Natural killer cell (primary cell): ENCODE measurements around the gene PTPN14. TPM values are rescaled to one million over a fixed set of nuclear protein-coding genes. Genes with fewer than 3 reads are reported as not detected.

ENCODE experiments used
- ATAC-seq, 3 donors: fragments of 150-1000 bp in 2 of 3; fragments of 200-7000 bp in 1 of 3; cut with Tn5 transposase; 1 replicate in 1 of 3; 2 replicates in 2 of 3; pipeline ENCODE4 v1.10.0; 2021; ENCODE audit warnings: mild to moderate bottlenecking in 2 of 3, moderate library complexity in 2 of 3
- DNase-seq, 2 donors: peaks; one replicate each; pipeline versions ENCODE4 v3.0.0 to v3.0.0-alpha.2; 2013 to 2021; ENCODE audit warnings: mixed read lengths in 1 of 2
- H3K27ac ChIP-seq: one replicate; pipeline ENCODE4 v1.5.1; 2013; ENCODE audit warnings: mild to moderate bottlenecking, low read length
- H3K27me3 ChIP-seq: one replicate; pipeline ENCODE4 v1.6.1; 2013; ENCODE audit warnings: low read length; ENCODE audit not compliant: control insufficient read depth, insufficient read depth
- H3K36me3 ChIP-seq: one replicate; pipeline ENCODE4 v1.6.1; 2013; ENCODE audit warnings: low read length; ENCODE audit not compliant: control insufficient read depth, insufficient read depth
- H3K4me1 ChIP-seq: one replicate; pipeline ENCODE4 v1.6.1; 2013; ENCODE audit warnings: low read length; ENCODE audit not compliant: control insufficient read depth, insufficient read depth
- H3K4me3 ChIP-seq: one replicate; pipeline ENCODE4 v1.5.1; 2013; ENCODE audit warnings: low read length
- H3K9me3 ChIP-seq: one replicate; pipeline ENCODE4 v1.6.1; 2013; ENCODE audit warnings: low read length; ENCODE audit not compliant: control insufficient read depth, insufficient read depth
- H3K27ac Mint-ChIP-seq, 2 donors: one replicate each; pipeline ENCODE4 v1.8.0; 2022; ENCODE audit warnings: mild to moderate bottlenecking in 2 of 2, mixed read lengths in 2 of 2, moderate library complexity in 1 of 2
- H3K27me3 Mint-ChIP-seq, 2 donors: one replicate each; pipeline ENCODE4 v1.8.0; 2022; ENCODE audit warnings: low read depth in 2 of 2, mixed read lengths in 2 of 2
- H3K36me3 Mint-ChIP-seq: one replicate; pipeline ENCODE4 v1.8.0; 2022; ENCODE audit warnings: mixed read lengths
- H3K4me1 Mint-ChIP-seq, 2 donors: one replicate each; pipeline ENCODE4 v1.8.0; 2022; ENCODE audit warnings: mixed read lengths in 2 of 2
- H3K4me3 Mint-ChIP-seq: one replicate; pipeline ENCODE4 v1.8.0; 2022; ENCODE audit warnings: mild to moderate bottlenecking, moderate library complexity, mixed read lengths
- H3K9me3 Mint-ChIP-seq, 2 donors: one replicate each; pipeline ENCODE4 v1.8.0; 2022; ENCODE audit warnings: mixed read lengths in 2 of 2
- CTCF ChIP-seq: fragments of 200-600 bp; IDR thresholded peaks from one replicate; pipeline ENCODE4 v1.8.0; 2022; ENCODE audit warnings: antibody characterized with exemption
- WGBS: methylation state at CpG from one replicate; pipeline ENCODE4 v1.1.7; 2013; ENCODE audit warnings: missing lambda C conversion rate; ENCODE audit not compliant: insufficient coverage; 5-methylcytosine and 5-hydroxymethylcytosine counted together
- intact Hi-C: fragments of 100-400 bp; cut with micrococcal nuclease; formaldehyde crosslinking; loops from one replicate; pipeline ENCODE4 v1.14.2; 2022
- total RNA-seq, 4 donors: library from RNA; stranded (reverse); fragments of 120-200 nt in 1 of 4; gene quantifications; one replicate each; pipeline versions ENCODE4 v1.2.3 to v1.2.4, GENCODE V29; 2013 to 2022

PTPN14 gene
- total RNA-seq, 3 donors from 2014 or later (not counting 1 experiment from before 2014, with no cell fraction given), result 0.02 TPM; not detected in 2

- intact Hi-C loops, result no loop called here
- DNase-seq, result no peak
- Mint-ChIP-seq H3K27me3 (no peaks in the 10 kb centered on the region), H3K27ac (no peak overlapping the region), H3K36me3 (peaks cover 11% of the 10 kb centered on the region), H3K4me1 (no peaks in the 10 kb centered on the region), H3K9me3 (no peaks in the 10 kb centered on the region), H3K4me3 (no peak overlapping the region)
- Histone ChIP-seq H3K4me3 (no peak overlapping the region), H3K36me3 (peaks cover 3% of the 10 kb centered on the region), H3K9me3 (no peaks in the 10 kb centered on the region), H3K27me3 (no peaks in the 10 kb centered on the region), H3K4me1 (no peaks in the 10 kb centered on the region), H3K27ac (no peak overlapping the region)
- 100% methylated on average over 8 of the region's 8 CpGs for WGBS
- no peak for TF ChIP-seq CTCF
- no peak for ATAC-seq
Measured at GRCh38 chr1:214324896-214325800, 226.3 kb downstream of the PTPN14 start.

GRCh38 chr1:214321705-214322453 is 229.5 kb downstream of the PTPN14 start:
- no peaks in the 10 kb centered on the region for H3K27me3 ChIP-seq
- no peak for TF ChIP-seq CTCF
- WGBS, result 77% methylated on average over 4 of the region's 5 CpGs
- H3K4me3 ChIP-seq, result no peak overlapping the region
- no peaks in the 10 kb centered on the region for H3K27me3 Mint-ChIP-seq
- peaks cover 13% of the 10 kb centered on the region for H3K36me3 ChIP-seq
- peaks cover 19% of the 10 kb centered on the region for H3K36me3 Mint-ChIP-seq
- no peak overlapping the region for H3K4me3 Mint-ChIP-seq
- no peaks in the 10 kb centered on the region for H3K9me3 Mint-ChIP-seq
- DNase-seq, result no peak
- intact Hi-C loops, result no loop called here
- no peak overlapping the region for H3K27ac ChIP-seq
- H3K9me3 ChIP-seq, result no peaks in the 10 kb centered on the region
- H3K27ac Mint-ChIP-seq, result no peak overlapping the region
- H3K4me1 ChIP-seq, result no peaks in the 10 kb centered on the region
- ATAC-seq, result no peak
- H3K4me1 Mint-ChIP-seq, result no peaks in the 10 kb centered on the region

- no peak overlapping the region for H3K27ac Mint-ChIP-seq
- H3K27me3 ChIP-seq, result no peaks in the 10 kb centered on the region
- H3K4me1 Mint-ChIP-seq, result no peaks in the 10 kb centered on the region
Measured at GRCh38 chr1:214319938-214320337, 231.5 kb downstream of the PTPN14 start.

More at GRCh38 chr1:214319938-214320337, 231.5 kb downstream of the PTPN14 start:
- no peaks in the 10 kb centered on the region for H3K4me1 ChIP-seq
- no peaks in the 10 kb centered on the region for H3K27me3 Mint-ChIP-seq
- H3K36me3 Mint-ChIP-seq, result peaks cover 12% of the 10 kb centered on the region
- 95% methylated on average over 5 of the region's 5 CpGs for WGBS
- TF ChIP-seq CTCF, result no peak
- no peak overlapping the region for H3K27ac ChIP-seq
- H3K4me3 Mint-ChIP-seq, result no peak overlapping the region
- H3K36me3 ChIP-seq, result peaks cover 10% of the 10 kb centered on the region
- no peaks in the 10 kb centered on the region for H3K9me3 Mint-ChIP-seq
- no peak overlapping the region for H3K4me3 ChIP-seq
- H3K9me3 ChIP-seq, result no peaks in the 10 kb centered on the region
- ATAC-seq (no peak), DNase-seq (no peak)
- intact Hi-C loops, result no loop called here
